B cell (primary cell): Measurements from ENCODE around the gene RRP15. TPM values are rescaled to one million over a fixed set of nuclear protein-coding genes. Genes with fewer than 3 reads are reported as not detected.

Experiments
- ATAC-seq: fragments of 200-7000 bp; cut with Tn5 transposase; one replicate; pipeline ENCODE4 v1.10.0; 2021; ENCODE audit warnings: low read depth, mild to moderate bottlenecking, moderate number of reproducible peaks, moderate library complexity
- CTCF ChIA-PET: fragments of 350-600 bp; sonication (Branson Sonifier 250); formaldehyde crosslinking; loops from one replicate; lab custom pipeline; 2021; ENCODE audit warnings: antibody characterized with exemption, inconsistent platforms; lab: Charles Lee
- POLR2A ChIA-PET: fragments of 350-600 bp; sonication (Branson Sonifier 250); formaldehyde crosslinking; loops from one replicate; lab custom pipeline; 2021; ENCODE audit warnings: antibody characterized with exemption; lab: Charles Lee
- DNase-seq: peaks from one replicate; pipeline ENCODE4 v3.0.0; 2013
- H2AFZ ChIP-seq: 2 replicates; pipeline ENCODE4 v1.6.1; 2012; ENCODE audit warnings: mild to moderate bottlenecking, low read depth, low read length; ENCODE audit not compliant: insufficient read depth, poor library complexity, severe bottlenecking
- H3K27ac ChIP-seq, 2 donors: 1 replicate in 1 of 2; 2 replicates in 1 of 2; pipeline ENCODE4 v1.5.1; 2012 to 2013; ENCODE audit warnings: low read length in 2 of 2, mild to moderate bottlenecking in 2 of 2, moderate library complexity in 1 of 2
- H3K27me3 ChIP-seq, 4 experiments: fragments of 200-600 bp in 1 of 4; sonication (generic) in 1 of 4; replicated peaks in 1 of 4; 1 replicate in 2 of 4; 2 replicates in 2 of 4; pipeline versions ENCODE4 v1.6.1 to v1.7.0; 2013 to 2016; ENCODE audit warnings: low read length in 3 of 4, mild to moderate bottlenecking in 2 of 4, mixed read lengths in 1 of 4, moderate library complexity in 1 of 4; ENCODE audit not compliant: insufficient read depth in 4 of 4, control insufficient read depth in 3 of 4; ENCODE audit errors: control extremely low read depth in 1 of 4
- H3K36me3 ChIP-seq, 2 experiments: replicated peaks in 1 of 2; 1 replicate in 1 of 2; 2 replicates in 1 of 2; pipeline versions ENCODE4 v1.6.1 to v1.7.1; 2013; ENCODE audit warnings: low read length in 1 of 2; ENCODE audit not compliant: insufficient read depth in 2 of 2, control insufficient read depth in 1 of 2; ENCODE audit errors: control extremely low read depth in 1 of 2, extremely low read depth in 1 of 2
- H3K4me1 ChIP-seq, 2 donors: fragments of 200-600 bp in 1 of 2; sonication (generic) in 1 of 2; 1 replicate in 1 of 2; 2 replicates in 1 of 2; pipeline versions ENCODE4 v1.5.1 to v1.6.1; 2013 to 2017; ENCODE audit warnings: low read length in 2 of 2; ENCODE audit not compliant: control insufficient read depth in 2 of 2, insufficient read depth in 2 of 2
- H3K4me2 ChIP-seq: replicated peaks from 2 replicates; pipeline ENCODE3; 2012; ENCODE audit warnings: mild to moderate bottlenecking, low read depth, low read length; ENCODE audit not compliant: poor library complexity, severe bottlenecking
- H3K4me3 ChIP-seq, 5 experiments: fragments of 200-600 bp in 1 of 5; sonication (generic) in 1 of 5; 1 replicate in 3 of 5; 2 replicates in 2 of 5; pipeline versions ENCODE4 v1.5.1 to v1.7.0; 2011 to 2016; ENCODE audit warnings: low read length in 4 of 5, mild to moderate bottlenecking in 4 of 5, low read depth in 2 of 5, control low read depth in 1 of 5, moderate library complexity in 1 of 5; ENCODE audit not compliant: insufficient read depth in 1 of 5; ENCODE audit errors: control extremely low read depth in 1 of 5, extremely low read depth in 1 of 5
- H3K79me2 ChIP-seq: fragments of 200-600 bp; sonication (generic); one replicate; pipeline ENCODE4 v1.6.0; 2016; ENCODE audit warnings: low read length; ENCODE audit not compliant: control insufficient read depth, insufficient read depth
- H3K9ac ChIP-seq: fragments of 200-600 bp; sonication (generic); 2 replicates; pipeline ENCODE4 v1.6.1; 2017; ENCODE audit warnings: mild to moderate bottlenecking, low read length, moderate library complexity
- H3K9me3 ChIP-seq, 3 donors: one replicate each; pipeline versions ENCODE4 v1.6.1 to v1.7.1; 2013; ENCODE audit warnings: low read length in 2 of 3; ENCODE audit not compliant: control insufficient read depth in 2 of 3, insufficient read depth in 1 of 3; ENCODE audit errors: control extremely low read depth in 1 of 3
- H4K20me1 ChIP-seq: 2 replicates; pipeline ENCODE4 v1.6.0; 2012; ENCODE audit warnings: mild to moderate bottlenecking, low read length; ENCODE audit not compliant: insufficient read depth, control insufficient read depth, poor library complexity, severe bottlenecking
- H3K27ac Mint-ChIP-seq: one replicate; pipeline ENCODE4 v1.8.0; 2021; ENCODE audit warnings: mixed read lengths
- H3K27me3 Mint-ChIP-seq: one replicate; pipeline ENCODE4 v1.8.0; 2021; ENCODE audit warnings: mixed read lengths
- H3K4me1 Mint-ChIP-seq: one replicate; pipeline ENCODE4 v1.8.0; 2021; ENCODE audit warnings: mixed read lengths
- H3K4me3 Mint-ChIP-seq: one replicate; pipeline ENCODE4 v1.8.0; 2021; ENCODE audit warnings: mixed read lengths
- H3K9me3 Mint-ChIP-seq: one replicate; pipeline ENCODE4 v1.8.0; 2022; ENCODE audit warnings: mixed read lengths; ENCODE audit not compliant: insufficient read depth
- CTCF ChIP-seq: fragments of 200-600 bp; IDR thresholded peaks from one replicate; pipeline ENCODE4 v1.8.0; 2022; ENCODE audit warnings: antibody characterized with exemption, mild to moderate bottlenecking
- EZH2 ChIP-seq: IDR thresholded peaks from 2 replicates; pipeline ENCODE4 v1.6.1; 2012; ENCODE audit warnings: borderline replicate concordance, low read depth, mild to moderate bottlenecking, moderate library complexity, low read length; ENCODE audit not compliant: insufficient read depth, poor library complexity, severe bottlenecking
- WGBS: methylation state at CpG from one replicate; pipeline ENCODE4 v1.1.5; 2013; ENCODE audit warnings: missing lambda C conversion rate; ENCODE audit not compliant: insufficient coverage; 5-methylcytosine and 5-hydroxymethylcytosine counted together
- intact Hi-C: fragments of 100-400 bp; cut with micrococcal nuclease; formaldehyde crosslinking; loops from one replicate; pipeline ENCODE4 v1.10.0; 2022
- polyA plus RNA-seq: library from polyadenylated mRNA; depleted of rRNA; stranded (reverse); fragments of >200 nt; gene quantifications from 2 replicates; pipeline ENCODE4 v1.2.3, GENCODE V29; 2012
- total RNA-seq, 2 donors: library from RNA; stranded (reverse); fragments of 120-200 nt in 1 of 2; gene quantifications; 1 replicate in 1 of 2; 2 replicates in 1 of 2; pipeline versions ENCODE4 v1.2.3 to v1.2.4, GENCODE V29; 2013 to 2022

The RRP15 gene
- total and polyA plus RNA-seq, 2 donors (not counting 1 experiment from before 2014, with no cell fraction given) = 1.3 to 20.2 TPM

- H3K36me3 ChIP-seq = no peaks in the 10 kb centered on the region
- no peaks in the 10 kb centered on the region for H3K4me1 ChIP-seq
- no peak overlapping the region for H3K9ac ChIP-seq
- no peaks in the 10 kb centered on the region for H4K20me1 ChIP-seq
- 89% methylated on average over 4 of the region's 5 CpGs for WGBS
- TF ChIP-seq CTCF (no peak), EZH2 (no peak)
- no peaks in the 10 kb centered on the region for H3K27me3 Mint-ChIP-seq
- no peak overlapping the region for H3K27ac Mint-ChIP-seq
- ChIA-PET POLR2A (no interaction called here), CTCF (interaction anchor here (1.0 to 1.1 kb wide), 2 partner anchors 16 to 28 kb away, joined by 3 to 4 read pairs; no protein-coding TSS in a partner anchor)
- no peaks in the 10 kb centered on the region for H3K79me2 ChIP-seq
- no peaks in the 10 kb centered on the region for H3K27me3 ChIP-seq
- ATAC-seq = no peak
- no peak overlapping the region for H2AFZ ChIP-seq
- DNase-seq = no peak
- intact Hi-C loops = no loop called here
- no peak overlapping the region for H3K4me2 ChIP-seq
- H3K9me3 Mint-ChIP-seq = no peaks in the 10 kb centered on the region
- H3K9me3 ChIP-seq = no peaks in the 10 kb centered on the region
- H3K4me1 Mint-ChIP-seq = no peaks in the 10 kb centered on the region
- no peak overlapping the region for H3K4me3 ChIP-seq
- H3K4me3 Mint-ChIP-seq = no peak overlapping the region
- no peak overlapping the region for H3K27ac ChIP-seq
Observed at GRCh38 chr1:218366322-218367052, 81.4 kb downstream of the RRP15 start.

- H3K27ac ChIP-seq = no peak overlapping the region
- 93% methylated on average over 2 of the region's 4 CpGs for WGBS
- intact Hi-C loops = no loop called here
Observed at GRCh38 chr1:218367118-218367517, 82.0 kb downstream of the RRP15 start.

More at GRCh38 chr1:218367118-218367517, 82.0 kb downstream of the RRP15 start:
- no peak overlapping the region for H3K27ac Mint-ChIP-seq
- no peaks in the 10 kb centered on the region for H3K36me3 ChIP-seq
- no peak for ATAC-seq
- no peaks in the 10 kb centered on the region for H3K9me3 Mint-ChIP-seq
- no peak overlapping the region for H2AFZ ChIP-seq
- TF ChIP-seq CTCF (no peak), EZH2 (no peak)
- POLR2A ChIA-PET = no interaction called here
- no peaks in the 10 kb centered on the region for H3K79me2 ChIP-seq
- H3K9ac ChIP-seq = no peak overlapping the region
- H3K4me1 Mint-ChIP-seq = no peaks in the 10 kb centered on the region
- no peak overlapping the region for H3K4me2 ChIP-seq
- no peaks in the 10 kb centered on the region for H3K9me3 ChIP-seq
- CTCF ChIA-PET = interaction anchor here (1.1 kb wide), 1 partner anchor 16 kb away, joined by 4 read pairs; no protein-coding TSS in a partner anchor
- H3K4me3 Mint-ChIP-seq = no peak overlapping the region
- H3K27me3 Mint-ChIP-seq = no peaks in the 10 kb centered on the region
- H3K4me3 ChIP-seq = no peak overlapping the region
- no peaks in the 10 kb centered on the region for H3K4me1 ChIP-seq
- no peak for DNase-seq
- H3K27me3 ChIP-seq = no peaks in the 10 kb centered on the region
- H4K20me1 ChIP-seq = no peaks in the 10 kb centered on the region
